Stimulated activated CD4-positive, alpha-beta T cell treated with anti-CD3 and anti-CD28 coated beads, TNF-alpha, amount 100 ng/mL, for 48 hours (primary cell): ENCODE data around the gene PTTG1IP.

ENCODE experiments used
- DNase-seq, 3 donors: peaks; one replicate each; pipeline ENCODE4 v3.0.0-alpha.2; 2020; ENCODE audit warnings: low read depth in 3 of 3

Gene PTTG1IP

GRCh38 chr21:44909719-44910118 is 36.2 kb upstream of the PTTG1IP start:
- no peak for DNase-seq

DNA sequence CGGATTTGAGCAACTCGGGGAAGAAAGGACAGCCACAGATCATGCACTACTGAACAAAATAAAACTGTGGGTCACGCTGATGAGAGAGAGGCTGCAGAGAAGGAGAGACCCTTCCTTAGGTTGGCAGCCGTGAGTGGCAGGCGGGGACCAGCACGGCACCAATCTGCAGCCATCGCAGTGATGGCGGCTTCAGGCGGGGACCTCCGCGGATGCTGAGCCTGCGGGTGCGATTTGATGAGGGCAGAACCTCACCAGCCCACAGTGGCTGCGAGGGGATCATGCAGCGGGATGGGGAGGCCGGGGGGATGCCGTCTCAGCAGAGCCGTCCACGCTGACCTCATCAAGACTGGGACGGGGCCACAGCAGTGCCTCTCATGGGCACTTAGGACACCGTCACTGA is 35.4 kb upstream of the PTTG1IP start:
- no peak for DNase-seq

- DNase-seq = no peak
Observed at GRCh38 chr21:44907966-44908895, 34.7 kb upstream of the PTTG1IP start.

GRCh38 chr21:44907225-44907965 is 33.9 kb upstream of the PTTG1IP start:
- no peak for DNase-seq

- no peak for DNase-seq
Observed at GRCh38 chr21:44905728-44906090, 32.2 kb upstream of the PTTG1IP start.

DNA sequence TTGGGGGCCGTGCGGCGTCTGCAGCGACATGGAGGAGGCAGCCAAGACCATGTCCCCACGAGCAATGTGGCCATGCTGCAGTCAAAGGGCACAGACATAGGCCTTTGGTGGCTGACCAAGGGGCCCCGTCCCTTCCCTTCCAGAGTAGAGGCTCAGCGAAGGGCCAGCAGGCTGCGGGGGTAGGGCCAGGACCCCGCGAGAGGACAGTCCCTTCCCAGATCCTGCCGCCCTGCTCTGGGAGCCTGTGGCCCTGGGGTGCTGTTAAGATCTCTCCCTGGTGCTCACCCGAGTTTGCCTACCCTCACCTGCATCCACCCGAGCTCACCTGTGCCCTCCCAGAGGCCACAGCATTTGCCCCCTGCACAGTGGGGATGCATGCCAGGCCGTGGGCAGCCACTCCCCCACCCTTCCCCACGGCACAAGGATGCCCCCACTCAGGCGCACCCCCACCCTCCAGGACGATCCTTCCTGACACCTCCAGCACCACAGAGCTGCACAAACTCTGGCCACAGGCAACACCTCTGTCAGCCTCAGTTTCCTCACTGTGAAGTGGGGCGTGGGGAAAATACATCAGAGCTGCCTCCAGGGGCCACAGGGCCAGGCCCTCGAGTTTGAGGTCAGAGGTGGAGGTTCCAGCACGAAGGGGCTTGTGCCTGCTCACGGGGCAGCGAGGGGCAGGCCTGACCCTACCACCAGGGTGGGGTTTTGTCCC is 31.7 kb upstream of the PTTG1IP start:
- DNase-seq = no peak

- no peak for DNase-seq
Observed at GRCh38 chr21:44904141-44904923, 30.8 kb upstream of the PTTG1IP start.

DNA sequence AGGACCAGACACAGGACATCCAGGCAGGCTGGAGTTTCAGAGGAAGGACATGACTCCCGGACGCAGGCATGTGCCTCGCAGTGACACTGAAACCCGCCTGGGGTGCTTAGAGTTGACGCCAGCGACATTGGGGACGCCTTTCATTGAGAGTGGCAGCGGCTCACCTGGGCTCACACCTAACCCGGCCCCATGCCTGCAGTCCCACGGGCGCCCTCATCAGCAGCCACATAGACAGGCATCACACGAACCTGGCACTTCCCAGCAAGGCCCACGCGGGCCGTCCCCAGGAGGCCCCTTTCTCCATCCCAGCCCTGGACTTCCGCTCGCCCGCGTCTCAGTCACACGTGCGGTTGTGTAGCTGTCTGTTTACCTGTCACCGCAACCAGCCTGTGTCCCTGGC is 30.2 kb upstream of the PTTG1IP start:
- DNase-seq = no peak

- no peak for DNase-seq
Observed at GRCh38 chr21:44903050-44903685, 29.7 kb upstream of the PTTG1IP start.

DNA sequence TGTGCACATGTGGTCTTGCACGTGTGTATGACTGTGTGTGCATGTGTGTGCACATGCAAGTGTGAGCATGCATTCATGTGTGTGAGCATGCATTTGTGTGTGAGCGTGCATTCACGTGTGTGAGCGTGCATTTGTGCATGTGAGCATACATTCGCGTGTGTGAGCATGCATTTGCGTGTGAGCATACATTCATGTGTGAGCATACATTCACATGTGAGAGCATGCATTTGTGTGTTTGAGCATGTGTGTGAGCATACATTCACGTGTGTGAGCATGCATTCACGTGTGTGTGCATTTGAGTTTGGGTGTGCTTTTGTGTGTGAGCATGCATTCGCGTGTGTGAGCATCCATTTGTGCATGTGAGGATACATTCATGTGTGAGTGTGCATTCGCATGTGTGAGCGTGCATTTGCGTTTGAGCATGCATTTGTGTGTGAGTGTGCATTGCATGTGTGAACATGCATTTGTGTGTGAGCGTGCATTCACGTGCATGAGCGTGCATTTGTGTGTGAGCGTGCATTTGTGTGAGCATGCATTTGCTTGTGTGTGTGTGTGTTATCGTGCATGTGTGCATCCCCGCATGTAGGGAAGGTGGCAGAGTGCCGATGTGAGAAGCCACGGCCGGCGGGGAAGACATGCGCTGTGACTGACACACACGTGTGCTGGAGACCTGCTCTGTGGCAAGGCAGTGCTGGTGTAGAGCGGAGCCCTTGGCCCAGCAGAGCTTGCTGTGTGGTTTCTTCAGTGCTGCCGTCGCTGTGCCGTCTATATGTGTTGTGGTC is 29.0 kb upstream of the PTTG1IP start:
- DNase-seq = no peak

DNA sequence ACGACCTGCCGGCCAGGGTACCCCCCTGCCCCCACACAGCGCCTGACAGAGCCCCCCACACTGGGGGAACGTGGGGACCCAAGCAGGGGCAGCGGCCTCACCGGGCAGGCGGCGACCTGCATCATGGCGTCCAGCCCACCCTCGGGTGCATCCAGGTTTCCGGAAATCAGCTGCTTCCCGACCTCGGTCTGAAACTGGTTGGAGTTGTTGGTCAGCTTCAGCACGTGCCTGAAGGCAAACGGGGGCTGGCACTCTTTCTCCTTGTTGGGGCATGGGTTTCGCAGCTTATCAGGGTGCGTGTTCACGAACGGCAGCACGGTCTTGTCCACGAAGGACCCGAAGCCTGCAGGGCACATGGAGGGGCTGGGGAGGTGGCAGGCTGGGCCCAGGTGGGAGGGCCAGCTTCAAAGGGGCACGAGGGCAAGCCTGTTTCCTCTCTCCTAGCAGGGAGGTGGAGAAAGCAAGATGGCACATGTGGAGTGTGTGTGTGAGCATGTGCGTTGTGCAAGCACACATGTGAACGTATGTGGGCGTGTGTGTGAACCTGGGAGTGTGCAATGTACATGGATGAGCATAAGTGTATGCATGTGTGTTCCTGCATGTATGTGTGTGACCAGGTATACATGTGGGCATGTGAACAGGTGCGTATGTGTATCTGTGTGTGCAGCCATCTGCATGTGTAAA is 28.0 kb upstream of the PTTG1IP start:
- DNase-seq = no peak

- no peak for DNase-seq
Observed at GRCh38 chr21:44900559-44901251, 27.2 kb upstream of the PTTG1IP start.

- no peak for DNase-seq
Observed at GRCh38 chr21:44899768-44900558, 26.5 kb upstream of the PTTG1IP start.

- no peak for DNase-seq
Observed at GRCh38 chr21:44898851-44899767, 25.6 kb upstream of the PTTG1IP start.

- no peak for DNase-seq
Observed at GRCh38 chr21:44898011-44898488, 24.6 kb upstream of the PTTG1IP start.

GRCh38 chr21:44897326-44898010 is 24.0 kb upstream of the PTTG1IP start:
- DNase-seq = no peak
